HEK293T (cell line): ENCODE results near the gene SLC12A7.

ENCODE experiments used
- BHLHE40 ChIP-seq: fragments of 450-650 bp; IDR thresholded peaks from 2 replicates; pipeline ENCODE4 v1.6.1; 2016; ENCODE audit warnings: mild to moderate bottlenecking, moderate library complexity, borderline replicate concordance
- CTBP1 ChIP-seq: fragments of 450-650 bp; IDR thresholded peaks from 2 replicates; pipeline ENCODE4 v1.6.1; 2016; ENCODE audit warnings: borderline replicate concordance
- ELF4 ChIP-seq: fragments of 450-650 bp; IDR thresholded peaks from 2 replicates; pipeline ENCODE4 v1.6.1; 2017; ENCODE audit warnings: antibody characterized with exemption
- FOXK2 ChIP-seq: fragments of 450-650 bp; IDR thresholded peaks from 2 replicates; pipeline ENCODE4 v1.6.1; 2016; ENCODE audit warnings: mild to moderate bottlenecking
- FOXM1 ChIP-seq: fragments of 450-650 bp; IDR thresholded peaks from 2 replicates; pipeline ENCODE4 v1.6.1; 2017; ENCODE audit warnings: mild to moderate bottlenecking, borderline replicate concordance
- L3MBTL2 ChIP-seq: fragments of 450-650 bp; conservative IDR thresholded peaks from 2 replicates; pipeline ENCODE4 v1.6.1; 2016; ENCODE audit warnings: mild to moderate bottlenecking
- LEF1 ChIP-seq: fragments of 450-650 bp; IDR thresholded peaks from 2 replicates; pipeline ENCODE4 v1.6.1; 2017; ENCODE audit warnings: mild to moderate bottlenecking, borderline replicate concordance
- NFRKB ChIP-seq: fragments of 450-650 bp; IDR thresholded peaks from 2 replicates; pipeline ENCODE4 v1.6.1; 2016; ENCODE audit warnings: mild to moderate bottlenecking, moderate library complexity
- PKNOX1 ChIP-seq: fragments of 450-650 bp; IDR thresholded peaks from 2 replicates; pipeline ENCODE4 v1.6.1; 2016
- SP1 ChIP-seq: fragments of 450-650 bp; IDR thresholded peaks from 2 replicates; pipeline ENCODE4 v1.6.1; 2017
- SUZ12 ChIP-seq: fragments of 450-650 bp; IDR thresholded peaks from 2 replicates; pipeline ENCODE4 v1.6.1; 2016; ENCODE audit warnings: mild to moderate bottlenecking

GRCh38 chr5:1133510-1134201 lies 21.8 kb upstream of the SLC12A7 start:
- TF ChIP-seq BHLHE40 (no peak), SP1 (no peak), FOXK2 (no peak), NFRKB (no peak), CTBP1 (no peak), ELF4 (no peak), PKNOX1 (no peak), SUZ12 (no peak), FOXM1 (no peak), L3MBTL2 (no peak), LEF1 (no peak)
